NCI-H2107 (cell line): ENCODE measurements around the gene TNFRSF17.
"Not testable (repeated sequence)": the region's sequence is repeated elsewhere in the genome, so short reads cannot be mapped to it uniquely, and the experiment has no call there.

Experiments
- DNase-seq: peaks from one replicate; lab custom pipeline; 2025; lab: John Stamatoyannopoulos, UW

Gene TNFRSF17

GRCh38 chr16:11964761-11965551 is at the start of gene TNFRSF17:
Gene TNFRSF17 (plus strand): TSS chr16:11965210. CDS start chr16:11965325, 115 bp downstream.
- no peak for DNase-seq

DNA sequence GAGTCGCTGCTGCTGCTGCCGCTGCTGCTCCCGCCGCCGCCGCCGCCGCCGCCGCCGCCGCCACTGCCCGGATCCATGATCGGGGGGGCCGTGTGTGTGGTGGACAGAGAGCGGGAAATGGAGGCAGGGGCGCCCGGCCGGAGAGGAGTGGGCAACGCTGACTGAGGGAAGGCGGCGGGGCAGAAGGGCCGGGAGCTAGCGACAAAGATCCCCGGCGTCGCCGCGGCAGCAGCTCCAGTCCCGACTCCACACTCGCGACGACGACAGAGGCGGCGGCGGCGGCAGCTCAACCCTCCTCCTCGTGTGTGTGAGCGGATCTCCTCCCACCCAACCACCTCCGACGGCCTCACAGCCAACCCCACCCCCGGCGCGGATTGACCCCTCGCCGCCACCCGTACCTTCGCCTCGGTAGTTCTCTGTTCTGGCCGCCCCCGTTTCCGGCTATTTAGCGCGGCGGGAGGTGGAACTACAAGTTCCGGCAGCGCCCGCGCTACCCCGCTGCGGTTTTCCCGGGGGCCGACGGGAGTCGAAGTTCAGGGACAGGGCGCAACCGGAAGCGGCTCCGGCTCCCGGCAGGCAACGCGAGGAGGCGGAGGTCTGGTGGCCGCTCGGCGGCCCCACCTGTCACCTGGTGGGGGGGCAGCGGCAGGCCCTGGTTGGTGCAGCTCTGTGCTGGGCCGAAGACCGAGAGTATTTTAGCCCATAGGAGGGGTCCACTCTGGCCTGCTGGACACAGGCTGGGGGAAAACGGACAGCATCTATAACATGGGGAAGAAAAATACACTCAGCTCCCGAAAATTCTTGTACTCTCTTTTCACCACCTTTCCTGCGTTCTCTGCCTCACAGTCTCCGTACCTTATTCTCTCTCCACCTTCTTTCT is 49.1 kb upstream of the TNFRSF17 start, which contains the start of gene GSPT1:
GSPT1 (minus strand) TSS at position 313 of the 880 bp plus-strand sequence; CDS start at position 77, 236 bp downstream.
- DNase-seq = peak; percentile 98

GRCh38 chr16:11916524-11917285 is 48.3 kb upstream of the TNFRSF17 start:
- DNase-seq = no peak

DNA sequence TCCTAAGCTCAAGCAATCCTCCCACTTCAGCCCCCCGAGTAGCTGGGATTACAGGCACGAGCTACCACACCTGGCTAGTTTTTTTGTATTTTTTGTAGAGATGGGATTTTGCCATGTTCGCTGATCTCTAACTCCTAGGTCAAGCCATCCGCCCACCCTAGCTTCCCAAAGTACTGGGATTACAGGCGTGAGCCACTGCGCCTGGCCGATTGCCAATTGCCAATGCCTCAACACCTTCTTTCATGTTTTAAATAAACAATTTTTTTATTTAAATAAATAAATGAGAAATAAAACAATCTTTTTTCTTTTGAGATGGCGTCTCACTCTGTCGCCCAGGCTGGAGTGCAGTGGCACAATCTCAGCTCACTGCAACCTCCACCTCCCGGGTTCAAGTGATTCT is 41.0 kb upstream of the TNFRSF17 start:
- DNase-seq = not testable (repeated sequence)

DNA sequence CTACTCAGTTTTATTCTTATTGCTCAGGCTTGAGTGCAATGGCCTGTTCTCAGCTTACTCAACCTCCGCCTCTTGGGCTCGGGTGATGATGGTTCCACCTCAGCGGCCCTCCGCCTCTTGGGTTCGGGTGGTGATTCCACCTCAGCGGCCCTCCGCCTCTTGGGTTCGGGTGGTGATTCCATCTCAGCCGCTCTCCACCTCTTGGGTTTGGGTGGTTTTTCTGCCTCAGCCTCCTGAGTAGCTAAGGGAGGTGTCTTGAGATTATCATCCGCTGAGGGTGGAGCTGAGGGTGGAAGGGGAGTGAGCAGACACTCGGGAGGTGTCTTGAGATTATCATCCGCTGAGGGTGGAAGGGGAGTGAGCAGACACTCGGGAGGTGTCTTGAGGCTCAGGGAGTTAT is 37.7 kb upstream of the TNFRSF17 start:
- DNase-seq = not testable (repeated sequence)

GRCh38 chr16:11941945-11942344 is 23.1 kb upstream of the TNFRSF17 start, which contains the start of gene NPIPB2:
Gene NPIPB2 (minus strand): TSS chr16:11942045. CDS start chr16:11942045, 0 bp downstream.
- not testable (repeated sequence) for DNase-seq

DNA sequence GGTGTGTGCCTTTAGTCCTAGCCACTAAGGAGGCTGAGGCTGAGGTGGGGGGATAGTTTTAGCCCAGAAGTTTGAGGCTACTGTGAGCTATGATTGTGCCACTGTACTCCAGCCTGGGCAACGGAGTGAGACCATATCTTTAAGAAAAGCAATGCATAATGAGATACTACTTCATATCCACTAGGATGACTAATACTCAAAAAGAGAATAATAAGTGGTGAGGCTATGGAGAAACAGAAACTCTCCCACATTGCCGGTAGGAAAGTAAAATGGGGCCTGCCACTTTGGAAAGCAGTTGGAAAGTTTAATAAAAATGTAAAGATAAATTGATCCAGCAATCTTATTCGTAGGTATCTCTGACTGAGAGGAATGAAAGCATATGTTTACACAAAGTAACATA is 18.6 kb upstream of the TNFRSF17 start:
- DNase-seq = no peak

- DNase-seq = no peak
These were observed 16.2 kb upstream of the TNFRSF17 start for GRCh38 chr16:11948819-11949218.

GRCh38 chr16:11949527-11949926 is 15.5 kb upstream of the TNFRSF17 start:
- DNase-seq = peak; percentile 12

DNA sequence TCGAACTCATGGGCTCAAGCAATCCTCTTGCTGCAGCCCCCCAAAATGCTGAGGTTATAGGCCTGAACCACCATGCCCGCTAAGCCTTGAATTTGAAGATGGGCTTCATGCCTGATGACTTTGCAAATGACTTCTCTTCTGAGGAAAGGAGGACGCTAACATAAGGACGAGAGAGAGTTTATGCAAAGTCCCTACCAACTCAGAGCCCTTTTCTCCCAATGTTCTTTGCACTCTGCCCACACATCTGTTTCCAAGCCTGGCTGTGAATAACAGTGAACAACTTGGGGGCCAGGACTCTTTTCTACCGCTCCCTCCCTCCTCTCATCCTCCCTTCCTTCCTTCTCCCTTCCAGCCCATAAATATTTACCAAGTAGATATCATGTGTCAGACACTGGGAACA is 14.6 kb upstream of the TNFRSF17 start:
- no peak for DNase-seq

DNA sequence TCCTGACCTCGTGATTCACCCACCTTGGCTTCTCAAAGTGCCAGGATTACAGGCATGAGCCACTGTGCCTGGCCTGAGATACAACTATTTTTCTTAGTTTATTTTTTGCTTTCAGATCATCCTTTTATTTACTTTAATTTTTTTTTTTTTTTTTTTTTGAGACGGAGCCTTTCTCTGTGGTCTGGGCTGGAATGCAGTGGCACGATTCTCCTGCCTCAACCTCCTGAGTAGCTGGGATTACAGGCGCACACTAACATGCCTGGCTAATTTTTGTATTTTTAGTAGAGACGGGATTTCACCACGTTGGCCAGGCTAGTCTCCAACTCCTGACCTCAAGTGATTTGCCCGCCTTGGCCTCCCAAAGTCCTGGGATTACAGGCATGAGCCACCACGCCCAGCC is 11.4 kb upstream of the TNFRSF17 start:
- DNase-seq = not testable (repeated sequence)

- DNase-seq = no peak
These were observed 9.3 kb upstream of the TNFRSF17 start for GRCh38 chr16:11955713-11956123.

DNA sequence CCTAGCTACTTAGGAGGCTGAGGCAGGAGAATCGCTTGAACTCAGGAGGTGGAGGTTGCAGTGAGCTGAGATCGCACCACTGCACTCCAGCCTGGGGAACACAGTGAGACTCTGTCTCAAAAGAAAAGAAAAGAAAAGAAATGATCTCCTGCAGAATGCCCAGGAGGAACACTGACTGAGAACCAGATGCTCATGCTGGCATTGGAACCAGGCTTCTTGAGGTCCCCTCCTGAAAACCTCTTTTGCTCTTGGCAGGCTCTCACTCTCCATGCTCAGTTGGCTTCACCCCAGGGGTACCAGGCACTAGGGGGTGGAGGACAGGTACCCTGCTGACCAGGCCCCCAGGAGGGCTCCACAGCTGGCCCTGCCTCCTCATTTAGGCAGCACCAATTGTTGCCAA is 8.5 kb upstream of the TNFRSF17 start:
- no peak for DNase-seq

- DNase-seq = no peak
These were observed 7.2 kb upstream of the TNFRSF17 start for GRCh38 chr16:11957591-11958395.

DNA sequence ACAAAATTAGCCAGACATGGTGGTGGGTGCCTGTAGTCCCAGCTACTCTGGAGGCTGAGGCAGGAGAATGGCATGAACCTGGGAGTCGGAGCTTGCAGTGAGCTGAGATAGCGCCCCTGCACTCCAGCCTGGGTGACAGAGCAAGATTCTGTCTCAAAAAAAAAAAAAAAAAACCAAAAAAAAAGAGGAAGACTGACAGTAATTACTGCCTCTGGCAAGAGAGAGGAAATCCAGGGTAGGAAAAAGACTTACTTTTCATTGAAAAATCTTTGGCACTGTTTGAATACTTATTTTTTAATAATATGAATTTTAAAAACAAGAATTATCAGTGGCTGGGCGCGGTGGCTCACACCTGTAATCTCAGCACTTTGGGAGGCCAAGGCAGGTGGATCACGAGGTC is 2.6 kb upstream of the TNFRSF17 start:
- DNase-seq = not testable (repeated sequence)

DNA sequence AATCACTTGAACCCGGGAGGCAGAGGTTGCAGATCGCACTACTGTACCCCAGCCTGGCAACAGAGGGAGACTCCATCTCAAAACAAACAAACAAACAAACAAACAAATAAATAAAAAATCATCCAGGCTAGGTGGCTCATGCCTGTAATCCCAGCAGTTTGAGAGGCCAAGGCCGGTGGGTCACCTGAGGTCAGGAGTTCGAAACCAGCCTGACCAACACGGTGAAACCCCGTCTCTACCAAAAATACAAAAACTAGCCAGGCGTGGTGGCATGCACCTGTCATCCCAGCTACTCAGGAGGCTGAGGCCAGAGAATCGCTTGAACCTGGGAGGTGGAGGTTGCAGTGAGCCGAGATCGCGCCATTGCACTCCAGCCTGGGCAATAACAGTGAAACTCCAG is 2.0 kb upstream of the TNFRSF17 start:
- not testable (repeated sequence) for DNase-seq

DNA sequence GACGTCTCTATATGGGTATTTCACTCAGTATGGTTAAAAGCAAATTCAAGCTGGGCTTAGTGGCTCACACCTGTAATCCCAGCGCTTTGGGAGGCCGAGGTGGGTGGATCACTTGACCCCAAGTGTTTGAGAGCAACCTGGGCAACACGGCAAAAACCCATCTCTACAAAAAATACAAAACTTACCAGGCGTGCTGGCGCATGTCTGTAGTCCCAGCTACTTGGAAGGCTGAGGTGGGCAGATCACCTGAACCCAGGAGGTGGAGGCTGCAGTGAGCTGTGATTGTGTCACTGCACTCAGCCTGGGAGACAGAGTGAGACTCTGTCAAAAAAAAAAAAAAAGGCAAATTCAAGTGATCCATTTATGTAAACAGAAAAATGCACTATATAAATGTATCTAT is 1.3 kb upstream of the TNFRSF17 start:
- no peak for DNase-seq

DNA sequence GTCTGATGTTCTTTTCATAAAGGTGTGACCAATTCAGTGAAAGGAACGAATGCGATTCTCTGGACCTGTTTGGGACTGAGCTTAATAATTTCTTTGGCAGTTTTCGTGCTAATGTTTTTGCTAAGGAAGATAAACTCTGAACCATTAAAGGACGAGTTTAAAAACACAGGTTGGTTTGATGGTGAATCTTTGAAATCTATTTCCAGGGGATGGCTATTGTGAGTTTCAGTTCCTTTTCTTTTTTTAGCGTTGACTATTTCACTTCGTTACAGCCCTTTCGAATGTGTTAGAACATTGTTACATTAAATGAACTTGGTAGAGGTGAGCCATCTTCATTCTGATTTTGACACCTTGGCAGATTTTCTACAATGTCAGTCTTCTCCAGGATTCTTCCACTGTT is 1.2 kb downstream of the TNFRSF17 start:
- no peak for DNase-seq

DNA sequence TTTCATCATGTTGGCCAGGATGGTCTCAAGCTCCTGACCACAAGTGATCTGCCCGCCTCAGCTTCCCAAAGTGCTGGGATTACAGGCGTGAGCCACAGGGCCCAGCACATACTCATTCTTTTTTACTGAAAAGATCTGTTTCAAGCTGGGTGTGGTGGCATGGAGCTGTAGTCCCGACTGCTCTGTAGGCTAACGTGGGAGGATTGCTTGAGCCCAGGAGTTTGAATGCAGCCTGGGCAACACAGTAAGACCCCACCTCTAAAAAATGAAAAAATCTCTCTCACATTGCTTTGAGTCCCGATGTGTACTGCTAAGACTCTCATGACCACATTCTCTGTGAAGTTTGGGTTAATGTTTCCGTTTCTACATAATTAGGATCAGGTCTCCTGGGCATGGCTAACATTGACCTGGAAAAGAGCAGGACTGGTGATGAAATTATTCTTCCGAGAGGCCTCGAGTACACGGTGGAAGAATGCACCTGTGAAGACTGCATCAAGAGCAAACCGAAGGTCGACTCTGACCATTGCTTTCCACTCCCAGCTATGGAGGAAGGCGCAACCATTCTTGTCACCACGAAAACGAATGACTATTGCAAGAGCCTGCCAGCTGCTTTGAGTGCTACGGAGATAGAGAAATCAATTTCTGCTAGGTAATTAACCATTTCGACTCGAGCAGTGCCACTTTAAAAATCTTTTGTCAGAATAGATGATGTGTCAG is 2.3 kb downstream of the TNFRSF17 start:
- DNase-seq = no peak

DNA sequence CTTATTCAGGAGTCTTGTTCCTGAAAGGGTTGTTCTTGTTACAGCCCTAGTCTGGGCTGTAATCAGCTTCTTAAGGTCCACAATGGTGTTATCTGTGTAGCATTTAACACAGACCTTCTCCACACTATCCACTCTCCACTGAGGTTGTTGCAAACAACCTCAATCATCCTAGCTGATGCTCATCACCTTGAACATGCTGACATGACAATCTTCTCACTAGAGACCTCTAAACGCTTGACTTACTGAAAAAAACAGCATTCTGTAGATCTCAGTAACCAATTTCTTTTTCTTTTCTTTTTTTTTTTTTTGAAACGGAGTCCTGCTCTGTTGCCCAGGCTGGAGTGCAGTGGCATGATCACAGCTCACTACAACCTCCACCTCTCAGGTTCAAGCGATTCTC is 3.6 kb downstream of the TNFRSF17 start:
- DNase-seq = no peak
